HUES64 (cell line): ENCODE measurements around the gene KCNN1.
A peak's percentile ranks its signal among the peaks of the same experiment; 100 is the strongest.
"Not testable (repeated sequence)": the region's sequence is repeated elsewhere in the genome, so short reads cannot be mapped to it uniquely, and the experiment has no call there.

Experiments used
- H3K27ac ChIP-seq: 2 replicates; pipeline ENCODE4 v1.7.0; 2013; ENCODE audit warnings: low read depth, low read length, inconsistent platforms
- H3K27me3 ChIP-seq: 2 replicates; pipeline ENCODE4 v1.6.1; 2013; ENCODE audit warnings: mild to moderate bottlenecking, low read length; ENCODE audit not compliant: insufficient read depth
- H3K36me3 ChIP-seq: 2 replicates; pipeline ENCODE4 v1.6.1; 2013; ENCODE audit warnings: mild to moderate bottlenecking, low read length; ENCODE audit not compliant: insufficient read depth
- H3K4me1 ChIP-seq: 2 replicates; pipeline ENCODE4 v1.6.1; 2013; ENCODE audit warnings: mild to moderate bottlenecking, low read length, moderate library complexity; ENCODE audit not compliant: insufficient read depth
- H3K4me3 ChIP-seq: 2 replicates; pipeline ENCODE4 v1.5.1; 2013; ENCODE audit warnings: mild to moderate bottlenecking, low read length, moderate library complexity
- H3K9ac ChIP-seq: 2 replicates; pipeline ENCODE4 v1.6.1; 2013; ENCODE audit warnings: mild to moderate bottlenecking, low read depth, low read length
- H3K9me3 ChIP-seq: 2 replicates; pipeline ENCODE4 v1.6.1; 2013; ENCODE audit warnings: low read depth, low read length; ENCODE audit not compliant: insufficient read depth
- WGBS: fragments of 150-250, 120-280 bp; methylation state at CpG from one replicate; pipeline ENCODE4 v1.1.7; 2013; ENCODE audit warnings: missing lambda C conversion rate; 5-methylcytosine and 5-hydroxymethylcytosine counted together

KCNN1 gene

GRCh38 chr19:17996826-17997316 is 30.0 kb downstream of the KCNN1 start:
- no peak overlapping the region for H3K9ac ChIP-seq
- no peak overlapping the region for H3K4me3 ChIP-seq

DNA sequence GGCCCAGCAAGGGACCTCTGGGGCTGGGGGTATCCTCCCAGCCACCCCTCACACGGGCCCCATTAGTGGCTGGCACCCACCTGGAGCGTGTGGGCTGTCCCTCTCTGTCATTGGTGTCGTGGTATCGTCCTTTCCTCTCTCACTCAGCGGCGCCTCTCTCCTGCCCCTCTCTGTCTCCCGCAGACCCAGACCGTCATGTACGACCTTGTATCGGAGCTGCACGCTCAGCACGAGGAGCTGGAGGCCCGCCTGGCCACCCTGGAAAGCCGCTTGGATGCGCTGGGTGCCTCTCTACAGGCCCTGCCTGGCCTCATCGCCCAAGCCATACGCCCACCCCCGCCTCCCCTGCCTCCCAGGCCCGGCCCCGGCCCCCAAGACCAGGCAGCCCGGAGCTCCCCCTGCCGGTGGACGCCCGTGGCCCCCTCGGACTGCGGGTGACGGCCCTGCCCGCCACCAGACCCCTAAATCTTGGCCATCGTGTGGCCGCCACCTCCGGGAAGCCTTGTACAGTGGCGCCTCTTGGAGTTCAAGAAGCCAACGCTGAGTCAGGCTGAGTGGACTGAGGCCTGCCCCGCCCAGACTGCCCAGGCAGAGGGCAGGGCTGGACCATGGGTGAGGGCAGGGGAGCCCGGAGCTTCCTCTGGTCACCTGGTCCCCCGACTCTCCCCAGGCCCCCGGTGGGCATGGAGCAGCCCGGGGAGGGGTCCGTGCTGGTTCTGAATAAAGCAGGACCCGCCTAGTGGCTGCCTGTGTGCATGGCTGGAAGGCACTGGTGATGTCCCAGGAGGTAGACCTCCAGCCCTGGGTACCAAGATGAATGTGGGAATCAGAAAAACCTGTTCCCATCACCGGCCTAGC is 31.3 kb downstream of the KCNN1 start:
- WGBS: 89% methylated on average over 41 of the region's 41 CpGs
- no peak overlapping the region for H3K4me3 ChIP-seq

More at GRCh38 chr19:17996826-17997316, 30.0 kb downstream of the KCNN1 start:
- H3K4me1 ChIP-seq: no peaks in the 10 kb centered on the region
- no peaks in the 10 kb centered on the region for H3K9me3 ChIP-seq
- H3K27ac ChIP-seq: no peak overlapping the region
- peaks cover 22% of the 10 kb centered on the region for H3K27me3 ChIP-seq
- 26% methylated on average over 15 of the region's 15 CpGs for WGBS
- no peaks in the 10 kb centered on the region for H3K36me3 ChIP-seq

DNA sequence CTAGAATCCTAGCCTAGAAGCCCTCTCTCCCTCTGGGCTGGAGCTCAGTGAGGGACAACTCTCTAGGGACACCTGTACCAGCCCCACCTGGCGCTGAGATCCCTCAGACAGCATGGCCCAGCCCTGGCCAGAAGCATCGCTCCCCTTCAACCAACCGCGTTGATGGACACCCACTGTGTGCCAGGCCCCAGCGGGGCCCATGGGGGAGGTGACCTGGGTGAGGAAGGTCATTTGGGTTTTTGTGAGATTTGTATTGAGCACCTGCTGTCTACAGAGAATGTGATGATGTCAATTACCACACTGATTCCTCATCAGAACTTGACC is 31.9 kb downstream of the KCNN1 start:
- Histone ChIP-seq H3K27me3 (peaks cover 28% of the 10 kb centered on the region), H3K27ac (no peak overlapping the region), H3K4me1 (no peaks in the 10 kb centered on the region), H3K9me3 (no peaks in the 10 kb centered on the region), H3K36me3 (no peaks in the 10 kb centered on the region), H3K9ac (no peak overlapping the region), H3K4me3 (no peak overlapping the region)
- WGBS: 97% methylated on average over 5 of the region's 5 CpGs

More for the DNA sequence above, 31.3 kb downstream of the KCNN1 start:
- no peaks in the 10 kb centered on the region for H3K36me3 ChIP-seq
- no peaks in the 10 kb centered on the region for H3K9me3 ChIP-seq
- H3K9ac ChIP-seq: no peak overlapping the region
- H3K4me1 ChIP-seq: no peaks in the 10 kb centered on the region
- no peak overlapping the region for H3K27ac ChIP-seq
- H3K27me3 ChIP-seq: peaks cover 28% of the 10 kb centered on the region

DNA sequence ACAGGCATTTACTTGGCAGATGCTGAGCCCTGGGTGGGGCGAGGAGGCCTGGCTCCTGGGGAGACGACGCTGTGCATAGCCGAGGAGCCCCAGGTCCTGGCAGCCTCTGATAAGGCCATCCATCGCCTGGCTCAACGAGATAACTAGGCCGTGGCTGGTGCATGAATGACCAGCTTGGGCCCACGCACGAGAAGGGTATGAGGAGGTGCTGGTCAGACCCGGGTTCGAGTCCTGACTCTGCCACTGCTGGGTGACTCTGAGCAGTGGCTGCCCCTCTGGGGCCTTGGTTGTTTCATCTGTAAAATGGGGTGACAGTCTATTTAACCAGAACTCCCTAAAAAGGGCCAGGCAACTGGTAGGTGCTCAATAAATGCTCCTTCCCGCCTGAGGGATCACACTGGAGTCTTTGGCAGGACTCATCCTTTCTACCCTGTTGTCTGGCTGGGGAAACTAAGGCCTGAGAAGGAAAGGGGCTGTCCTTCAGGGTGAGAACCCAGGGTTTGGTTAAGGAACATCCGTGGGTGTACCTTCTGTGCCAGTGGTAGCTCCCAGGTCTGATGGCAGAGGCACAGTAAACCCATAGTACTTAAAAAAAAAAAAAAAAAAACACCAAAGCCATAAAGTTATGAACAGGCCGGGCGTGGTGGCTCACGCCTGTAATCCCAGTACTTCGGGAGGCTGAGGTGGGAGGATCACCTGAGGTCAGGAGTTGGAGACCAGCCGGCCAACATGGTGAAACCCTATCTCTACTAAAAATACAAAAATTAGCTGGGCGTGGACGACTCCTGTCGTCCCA is 33.0 kb downstream of the KCNN1 start:
- Histone ChIP-seq H3K9me3 (no peaks in the 10 kb centered on the region), H3K4me3 (no peak overlapping the region), H3K27ac (no peak overlapping the region), H3K9ac (no peak overlapping the region), H3K27me3 (peaks cover 28% of the 10 kb centered on the region), H3K36me3 (no peaks in the 10 kb centered on the region), H3K4me1 (no peaks in the 10 kb centered on the region)
- WGBS: 91% methylated on average over 20 of the region's 21 CpGs

- Histone ChIP-seq H3K4me3 (peak overlapping the region; percentile 54), H3K27ac (no peak overlapping the region), H3K4me1 (no peaks in the 10 kb centered on the region), H3K27me3 (peaks cover 28% of the 10 kb centered on the region), H3K36me3 (no peaks in the 10 kb centered on the region), H3K9me3 (no peaks in the 10 kb centered on the region), H3K9ac (no peak overlapping the region)
- 28% methylated on average over 17 of the region's 17 CpGs for WGBS
These were observed 33.6 kb downstream of the KCNN1 start for GRCh38 chr19:18000480-18000914.

DNA sequence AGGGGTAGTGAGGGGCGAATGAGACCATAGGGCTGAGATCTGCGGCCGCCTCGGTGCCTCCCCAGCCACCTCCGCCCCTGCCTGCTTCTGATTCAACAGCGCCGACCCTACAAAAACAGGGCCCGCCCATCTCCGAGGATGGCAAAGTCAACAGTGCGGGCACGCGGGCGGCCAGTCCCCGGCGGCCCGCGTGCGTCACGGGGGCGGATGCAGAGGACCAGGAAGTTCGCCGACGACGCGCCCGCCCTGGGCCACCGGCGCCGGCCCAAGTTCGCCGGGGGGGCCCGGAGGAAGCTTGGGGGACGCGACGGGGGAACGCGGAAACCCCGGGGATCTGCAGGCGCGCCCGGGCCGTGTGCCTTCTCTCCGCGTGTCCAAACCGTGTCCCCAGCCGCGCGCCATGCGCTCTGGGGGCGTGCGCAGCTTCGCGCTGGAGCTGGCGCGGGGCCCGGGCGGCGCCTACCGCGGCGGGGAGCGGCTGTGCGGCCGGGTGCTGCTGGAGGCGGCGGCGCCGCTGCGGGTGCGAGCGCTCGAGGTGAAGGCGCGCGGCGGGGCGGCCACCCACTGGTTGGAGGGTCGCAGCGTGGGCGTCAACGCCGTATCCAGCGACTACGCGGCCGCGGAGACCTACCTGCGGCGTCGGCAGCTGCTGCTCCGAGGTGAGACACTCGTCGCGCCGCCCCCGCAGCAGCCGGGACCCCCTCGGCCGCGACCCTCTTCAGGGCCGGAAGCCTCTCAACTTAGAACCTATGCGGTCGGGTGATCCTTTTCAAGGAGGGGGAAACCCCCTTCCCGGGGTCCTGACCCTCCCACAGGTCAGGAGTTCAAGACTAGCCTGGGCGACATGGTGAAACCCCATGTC is 34.2 kb downstream of the KCNN1 start:
- Histone ChIP-seq H3K27me3 (peaks cover 28% of the 10 kb centered on the region), H3K4me3 (peak overlapping the region; percentile 54), H3K4me1 (no peaks in the 10 kb centered on the region), H3K27ac (no peak overlapping the region), H3K9me3 (no peaks in the 10 kb centered on the region), H3K9ac (peak overlapping the region; percentile 59; the same call in 1 of the 2 replicates), H3K36me3 (no peaks in the 10 kb centered on the region)
- 2% methylated on average over 105 of the region's 105 CpGs for whole genome bisulfite sequencing

- Histone ChIP-seq H3K27me3 (peaks cover 28% of the 10 kb centered on the region), H3K36me3 (no peaks in the 10 kb centered on the region), H3K4me3 (peak overlapping the region; percentile 54), H3K27ac (no peak overlapping the region), H3K9ac (no peak overlapping the region; the same call in 1 of the 2 replicates), H3K9me3 (no peaks in the 10 kb centered on the region), H3K4me1 (no peaks in the 10 kb centered on the region)
- 70% methylated on average over 15 of the region's 15 CpGs for WGBS
These were observed 35.0 kb downstream of the KCNN1 start for GRCh38 chr19:18001777-18002345.

- Histone ChIP-seq H3K9me3 (no peaks in the 10 kb centered on the region), H3K27ac (no peak overlapping the region), H3K9ac (no peak overlapping the region), H3K36me3 (no peaks in the 10 kb centered on the region), H3K4me1 (no peaks in the 10 kb centered on the region), H3K27me3 (peaks cover 28% of the 10 kb centered on the region), H3K4me3 (no peak overlapping the region)
- 93% methylated on average over 27 of the region's 27 CpGs for WGBS
These were observed 35.5 kb downstream of the KCNN1 start for GRCh38 chr19:18002347-18002850.

GRCh38 chr19:18005750-18006149 is 38.8 kb downstream of the KCNN1 start:
- not testable (repeated sequence) for H3K9me3 ChIP-seq, H3K36me3 ChIP-seq, H3K9ac ChIP-seq, H3K4me3 ChIP-seq, H3K27ac ChIP-seq, H3K4me1 ChIP-seq
- H3K27me3 ChIP-seq: peaks cover 18% of the 10 kb centered on the region
- WGBS: 97% methylated on average over 27 of the region's 35 CpGs
